Measurements from ENCODE around the gene RAB13. TPM values are rescaled to one million over a fixed set of nuclear protein-coding genes. Genes with fewer than 3 reads are reported as not detected.

Gene RAB13
- total RNA-seq, 1 donor from 2014 or later: 22.0 TPM

DNA sequence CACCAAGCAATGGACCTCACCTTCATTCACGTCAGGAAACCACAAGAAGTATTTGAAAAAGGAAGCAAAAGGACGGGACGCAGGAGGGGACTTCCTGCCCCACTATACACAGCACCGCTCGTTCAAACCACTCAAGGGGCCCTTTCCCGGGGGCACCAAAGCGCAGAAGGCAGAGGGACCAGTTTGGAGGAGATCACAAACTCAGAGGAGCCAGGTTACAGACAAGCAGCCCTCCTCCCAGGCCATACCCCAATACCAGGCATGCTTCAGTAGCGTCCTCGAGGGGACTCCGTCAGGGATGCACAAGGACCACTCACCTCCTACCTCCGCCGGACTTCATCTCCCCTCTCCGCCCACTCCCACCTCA is 28.4 kb downstream of the RAB13 start:
- no peak for DNase-seq (ENCODE audit: low read depth)

DNA sequence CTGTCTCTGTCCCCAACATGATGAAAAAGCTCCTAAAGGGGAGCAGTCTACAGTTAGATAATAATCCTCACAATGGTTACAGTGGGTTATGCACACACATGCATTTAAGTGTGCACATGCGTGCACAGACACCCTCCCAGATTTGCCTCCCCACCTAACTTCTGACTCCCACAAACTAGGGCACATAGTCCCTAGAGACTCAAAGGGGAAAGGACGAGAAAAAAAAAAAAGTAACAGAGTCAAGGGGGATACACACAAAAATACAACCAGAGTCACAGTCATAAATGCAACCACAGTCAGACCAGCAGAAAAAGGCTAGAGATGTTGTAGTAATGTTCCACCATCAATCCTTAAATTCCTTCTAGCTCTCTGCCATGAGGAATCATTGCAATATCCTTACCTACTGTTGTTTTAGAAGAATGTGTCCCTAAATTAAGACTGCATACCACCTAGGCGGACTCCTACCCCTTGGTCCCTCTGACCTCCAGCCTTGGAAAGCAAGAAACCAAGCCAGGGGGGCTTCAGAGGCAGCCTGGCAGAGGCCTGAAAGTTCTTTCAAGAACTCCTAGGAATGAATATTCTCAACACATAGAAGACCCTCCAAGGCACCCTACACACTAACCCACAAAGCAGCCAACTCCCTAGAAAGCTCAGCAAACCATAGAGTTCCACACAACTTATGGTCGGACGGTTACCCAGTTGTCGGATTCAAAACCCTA is 29.0 kb downstream of the RAB13 start:
- no peak for DNase-seq (ENCODE audit: low read depth)

DNA sequence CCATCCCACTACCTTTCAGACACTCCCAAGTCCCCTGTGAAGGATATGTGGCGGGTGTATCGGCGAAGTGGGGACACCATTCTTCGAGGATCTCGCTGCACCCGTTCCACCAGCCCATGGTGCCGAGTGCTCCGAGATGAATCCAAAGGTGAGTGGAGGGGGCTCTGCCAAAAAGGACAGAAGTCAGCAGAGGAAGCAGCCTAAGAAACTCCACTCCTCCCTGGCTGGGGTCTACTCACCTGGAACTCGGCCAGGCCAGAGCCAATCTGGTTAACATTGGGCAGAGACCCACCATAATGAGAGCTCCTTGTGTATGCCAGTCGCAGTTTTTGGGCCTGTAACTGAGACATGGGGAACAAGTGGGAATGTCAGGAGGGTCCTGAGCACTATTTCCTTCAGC is 31.3 kb downstream of the RAB13 start:
- no peak for DNase-seq (ENCODE audit: low read depth)

DNA sequence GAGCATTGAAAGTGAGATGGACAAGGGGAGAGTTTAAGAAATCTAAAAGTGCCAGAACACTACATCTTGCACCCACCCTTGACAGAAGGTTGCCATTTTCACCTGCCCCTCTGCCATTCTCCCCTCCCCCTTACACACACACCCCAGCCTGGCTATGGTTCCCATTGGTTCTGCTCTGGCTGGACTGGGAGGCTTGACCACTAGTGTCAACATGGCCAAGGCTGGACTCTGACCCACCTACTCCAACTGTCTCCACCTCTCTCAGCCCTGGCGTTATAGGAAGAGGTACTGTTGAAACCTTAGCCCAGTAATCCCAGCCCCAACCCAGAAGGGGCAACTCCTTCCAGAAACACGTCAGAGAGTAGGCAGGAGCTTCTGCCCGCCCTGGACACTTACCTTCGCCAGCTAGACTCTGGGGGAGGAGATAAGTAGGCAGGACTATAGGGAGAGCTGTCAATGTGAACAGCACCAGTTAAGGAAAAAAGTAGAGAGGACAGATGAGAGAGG is 32.2 kb downstream of the RAB13 start:
- DNase-seq (ENCODE audit: low read depth): no peak

DNA sequence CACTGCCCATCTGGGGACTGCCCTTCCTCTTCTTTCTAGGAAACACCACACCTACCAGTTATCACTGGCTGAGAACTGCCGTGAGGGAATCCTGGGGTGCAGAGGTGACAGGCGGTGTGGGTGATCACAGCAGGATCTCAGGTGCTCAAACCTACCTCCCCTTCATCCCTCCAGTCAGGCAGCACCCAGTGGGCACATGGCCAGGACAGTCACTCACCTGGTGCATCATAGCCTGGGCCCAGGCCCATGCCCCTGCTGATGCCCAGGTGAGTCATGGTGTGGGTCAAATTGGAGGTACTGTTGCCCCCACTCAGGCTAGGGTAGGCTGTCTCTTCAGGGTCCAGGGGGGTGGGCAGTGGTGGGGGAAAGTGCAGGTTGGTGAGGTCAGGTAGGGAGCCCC is 34.3 kb downstream of the RAB13 start:
- DNase-seq (ENCODE audit: low read depth): no peak

DNA sequence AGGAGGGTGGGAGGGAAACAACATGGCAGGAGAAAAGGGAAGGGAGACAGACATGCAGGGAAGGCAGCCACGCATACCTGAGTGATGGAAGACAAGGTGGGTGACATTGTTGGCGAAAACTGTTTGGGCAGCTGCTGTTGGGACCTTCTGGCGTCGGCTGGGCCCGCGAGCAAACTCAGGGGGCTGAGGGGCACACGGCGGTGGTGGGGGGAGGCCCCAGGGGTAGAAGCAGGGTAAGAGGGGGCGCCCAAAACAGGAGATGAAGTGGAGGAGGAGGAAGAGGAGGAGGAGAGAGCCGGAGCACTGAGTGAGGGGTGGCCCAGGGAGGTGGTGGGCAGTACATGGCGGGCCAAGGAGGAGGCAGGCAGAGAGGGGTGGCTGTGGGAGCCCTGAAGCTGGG is 35.0 kb downstream of the RAB13 start:
- no peak for DNase-seq (ENCODE audit: low read depth)

DNA sequence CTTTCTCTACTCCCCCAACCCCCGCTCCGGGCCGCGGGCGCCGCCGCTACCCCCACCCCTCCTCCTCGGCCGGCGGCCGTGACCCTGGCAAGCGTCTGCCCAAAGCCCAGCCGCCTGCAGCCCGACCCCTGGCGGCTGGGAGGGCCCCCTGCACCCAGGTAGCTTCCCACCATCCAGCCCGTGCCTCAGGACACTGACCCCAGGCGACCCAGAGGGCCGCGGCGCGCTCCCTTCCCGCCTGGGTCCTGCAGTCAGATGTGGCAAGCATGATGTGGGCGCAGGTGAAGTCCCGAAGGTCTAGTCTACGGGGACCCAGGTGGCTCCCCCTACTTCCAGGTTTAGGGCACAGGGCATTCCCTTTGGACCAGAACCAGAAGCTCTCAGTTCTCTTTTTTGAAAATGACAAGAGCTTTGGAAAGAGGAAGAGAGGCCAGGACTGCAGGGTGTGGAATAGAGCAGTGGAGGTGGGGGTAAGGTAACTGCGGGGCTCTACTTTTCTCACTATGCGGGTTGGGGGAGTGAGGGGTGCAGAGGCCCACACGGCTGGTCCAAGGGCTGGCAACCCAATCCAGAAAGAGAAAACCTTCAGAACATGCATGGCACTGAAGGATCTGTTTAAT is 39.4 kb downstream of the RAB13 start, which contains the start of gene DENND4B:
Gene DENND4B, minus strand, starts transcription at position 97 of the 620 bp plus-strand sequence. CDS start 2,344 bp downstream, outside the sequence.
- DNase-seq (ENCODE audit: low read depth): peak; percentile 84

DNA sequence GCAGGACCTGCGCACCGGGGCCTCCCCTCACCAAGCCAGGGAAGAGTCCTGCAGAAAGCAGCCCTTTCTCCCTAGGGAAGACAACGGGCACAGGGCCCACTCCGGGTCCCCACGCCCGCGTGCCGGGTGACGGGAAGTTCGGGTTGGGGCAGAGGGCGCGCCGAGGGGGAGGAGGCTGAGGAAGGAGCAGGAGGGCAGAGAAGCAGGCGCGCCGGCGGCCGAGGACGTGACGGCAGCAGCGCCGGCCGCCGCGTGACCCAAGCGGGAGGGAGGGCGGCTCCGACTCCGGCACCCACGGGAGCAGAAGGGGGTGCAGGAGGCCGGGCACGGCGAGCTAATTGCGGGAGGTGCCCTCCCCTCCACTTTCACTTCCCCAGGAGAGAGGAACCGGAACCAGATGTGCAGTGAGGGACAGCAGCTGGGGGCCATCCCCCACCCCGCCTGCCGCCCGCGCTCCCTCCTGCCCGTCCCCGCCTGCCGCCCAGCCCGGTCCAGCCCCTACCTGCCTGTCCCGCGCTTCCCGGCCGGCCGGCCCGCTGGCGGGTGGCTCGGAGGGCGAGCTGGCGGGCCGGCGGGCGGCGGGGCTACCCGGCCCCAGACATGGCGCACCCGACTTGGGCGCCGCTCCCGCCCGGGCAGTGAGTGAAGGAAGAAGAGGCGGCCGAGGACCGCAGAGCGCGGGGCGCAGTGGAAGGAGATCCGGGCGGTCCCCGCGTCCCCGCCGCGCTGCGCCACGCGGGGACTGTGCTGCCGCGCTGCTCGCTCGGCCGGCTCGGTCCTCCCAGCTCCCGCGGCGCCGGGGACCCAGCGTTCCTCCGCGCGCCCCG is 40.1 kb downstream of the RAB13 start:
- DNase-seq (ENCODE audit: low read depth): peak; percentile 65

DNA sequence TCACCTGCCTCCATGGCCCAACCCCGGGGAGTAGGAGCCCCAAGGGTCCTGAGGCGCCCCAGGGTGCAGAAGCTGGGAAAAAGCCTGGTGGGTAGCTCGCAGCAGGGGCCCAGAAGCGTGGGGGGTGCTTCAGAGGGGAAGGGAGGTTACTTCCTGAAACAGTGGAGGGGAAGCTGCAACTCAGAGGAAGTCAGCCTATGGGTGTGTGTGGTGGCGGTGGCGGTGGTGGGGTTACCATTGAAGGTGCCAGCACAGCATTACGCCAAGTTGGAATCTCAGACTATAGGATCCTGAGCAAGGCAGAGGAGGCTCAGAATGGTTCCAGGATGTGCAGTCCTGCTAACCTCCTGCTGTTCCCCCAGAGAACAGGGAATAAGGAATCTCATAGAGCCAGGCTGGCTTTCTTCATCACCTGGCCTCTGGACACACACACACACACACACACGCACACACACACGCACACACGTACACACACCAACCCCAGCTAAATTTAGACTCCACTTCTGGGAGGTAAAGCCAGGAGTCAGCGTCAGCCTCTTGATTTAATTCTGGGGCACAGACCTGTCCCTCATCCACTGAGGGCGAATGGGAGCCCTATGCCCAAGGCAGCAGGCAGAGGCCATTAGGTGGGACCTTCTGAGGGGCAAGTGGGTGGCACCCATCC is 40.9 kb downstream of the RAB13 start:
- peak; percentile 71 for DNase-seq (ENCODE audit: low read depth)

DNA sequence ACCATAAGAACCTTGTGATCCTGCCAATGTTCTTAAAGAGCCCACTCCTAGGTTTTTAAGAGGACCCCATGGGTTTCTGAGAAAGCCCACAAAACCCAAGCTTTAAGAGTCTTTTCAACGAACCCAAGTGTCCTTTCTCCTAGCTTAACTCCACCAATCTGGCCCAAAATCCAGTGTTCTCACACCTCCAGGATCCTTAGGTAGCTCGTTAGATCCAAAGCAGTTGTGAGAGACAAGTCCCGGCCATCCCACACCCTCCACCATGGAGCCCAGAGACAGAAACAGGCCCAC is 41.4 kb downstream of the RAB13 start:
- no peak for DNase-seq (ENCODE audit: low read depth)

DNA sequence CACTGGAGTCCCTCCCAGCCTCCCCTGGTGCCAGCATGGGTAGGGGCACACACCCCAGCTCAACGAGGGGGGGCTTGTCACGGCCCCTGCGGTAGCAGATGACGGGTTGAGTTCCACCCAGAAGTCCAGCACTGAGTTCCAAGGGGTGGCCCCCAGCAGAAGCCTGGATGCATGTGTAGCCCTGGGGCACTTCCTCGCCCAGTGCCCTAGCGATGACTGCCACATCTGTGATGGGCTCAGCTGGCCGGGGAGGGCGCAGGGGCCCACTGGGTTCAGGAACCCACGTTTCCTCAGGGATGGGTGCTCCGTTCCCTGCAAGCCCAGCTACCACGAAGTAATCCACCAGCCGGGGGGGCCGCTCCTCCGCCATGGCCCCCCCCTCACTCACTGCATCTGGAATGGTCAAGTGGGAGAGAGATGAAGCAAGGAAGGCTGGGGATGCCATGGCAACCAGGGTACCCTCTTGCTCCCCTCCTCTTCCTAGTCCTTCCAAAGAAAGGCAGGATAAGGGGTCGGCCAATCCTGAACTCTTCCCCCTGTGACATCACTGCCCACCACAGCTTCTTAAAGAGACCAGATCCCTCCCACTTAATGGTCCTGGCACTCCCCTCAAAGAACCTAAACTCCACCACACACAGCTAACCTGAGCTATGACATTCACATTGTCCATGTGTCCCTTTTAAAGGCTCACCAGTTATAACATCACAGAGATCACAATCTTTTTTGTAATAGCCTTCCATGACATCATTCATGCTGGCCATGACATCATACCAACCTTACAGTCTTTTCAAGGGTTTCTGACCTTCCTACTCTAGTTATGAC is 41.9 kb downstream of the RAB13 start:
- no peak for DNase-seq (ENCODE audit: low read depth)

DNA sequence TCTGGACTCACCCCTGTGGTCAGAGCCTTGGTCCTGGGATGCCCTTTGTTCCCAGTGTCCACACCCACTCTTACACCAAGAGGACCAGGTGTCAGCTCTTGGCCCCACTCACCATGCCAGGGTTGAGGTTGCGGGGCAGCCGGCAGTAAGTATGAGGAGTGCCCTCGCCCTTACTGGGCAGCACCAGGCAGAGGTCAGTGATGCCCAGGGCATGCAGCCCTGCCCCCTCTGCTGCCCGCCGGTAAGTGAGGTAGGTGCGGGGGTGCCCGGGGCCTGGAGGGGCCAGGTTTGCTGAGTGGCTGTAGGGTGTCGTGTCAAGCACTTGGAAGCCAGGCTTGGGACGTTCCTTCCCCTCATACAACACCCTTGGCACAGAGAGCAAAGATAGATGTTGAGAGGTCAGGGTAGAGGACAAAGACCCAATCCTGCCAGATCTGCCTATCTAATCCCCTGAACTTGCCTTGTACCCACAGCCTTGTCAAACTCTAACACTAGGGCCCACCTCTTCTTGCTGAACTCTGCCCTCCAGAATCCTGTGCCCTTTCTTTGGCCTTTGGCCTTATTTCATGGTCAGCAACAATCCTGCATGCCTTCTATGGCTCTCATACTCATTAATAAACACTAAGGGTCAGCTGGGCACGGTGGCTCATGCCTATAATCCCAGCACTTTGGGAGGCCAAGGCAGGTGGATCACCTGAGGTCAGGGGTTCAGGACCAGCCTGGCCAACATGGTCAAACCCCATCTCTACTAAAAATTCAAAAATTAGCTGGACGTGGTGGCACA is 43.2 kb downstream of the RAB13 start:
- no peak for DNase-seq (ENCODE audit: low read depth)

DNA sequence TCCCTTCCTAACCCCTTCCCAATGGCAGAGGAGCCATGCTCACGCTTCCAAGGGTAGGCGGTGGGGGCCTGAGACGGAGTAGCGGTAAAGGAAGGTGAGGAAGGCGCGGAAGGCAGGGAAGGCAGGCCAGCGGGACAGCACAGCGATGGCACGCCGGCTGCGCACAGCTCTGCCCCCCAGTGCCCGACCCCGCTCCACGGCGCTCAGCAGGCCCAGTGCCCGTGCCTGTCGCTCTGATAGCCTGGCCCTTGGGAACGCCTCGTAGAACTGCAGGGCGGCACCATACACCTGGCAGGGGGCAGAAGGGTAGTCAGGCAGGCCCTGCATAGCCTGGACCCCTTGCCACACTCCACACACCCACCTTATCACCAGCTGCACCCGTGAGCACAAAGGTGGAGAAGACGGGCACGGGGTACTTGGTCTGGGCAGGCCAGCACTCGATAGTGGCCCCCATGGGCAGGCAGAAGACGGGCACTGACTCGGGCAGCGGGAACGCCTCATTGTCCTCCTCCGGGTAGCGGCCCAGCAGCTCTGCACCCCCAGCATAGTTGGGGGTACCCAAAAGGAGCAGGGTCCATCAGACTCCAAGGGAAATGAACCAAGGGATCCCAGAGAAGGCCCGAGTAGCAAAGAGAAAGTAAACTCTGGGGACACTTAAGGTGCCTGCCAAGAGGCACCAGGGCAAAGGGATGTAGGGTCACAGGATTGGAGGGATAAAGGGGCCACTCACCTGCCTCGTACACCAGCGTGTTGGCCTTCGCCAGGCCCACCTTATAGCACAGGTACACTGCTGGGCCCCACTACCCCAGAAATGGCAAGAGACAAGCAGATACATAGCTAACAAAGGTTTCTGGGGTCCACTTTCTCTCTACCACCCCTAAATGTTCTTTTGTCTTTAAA is 44.1 kb downstream of the RAB13 start:
- no peak for DNase-seq (ENCODE audit: low read depth)

DNA sequence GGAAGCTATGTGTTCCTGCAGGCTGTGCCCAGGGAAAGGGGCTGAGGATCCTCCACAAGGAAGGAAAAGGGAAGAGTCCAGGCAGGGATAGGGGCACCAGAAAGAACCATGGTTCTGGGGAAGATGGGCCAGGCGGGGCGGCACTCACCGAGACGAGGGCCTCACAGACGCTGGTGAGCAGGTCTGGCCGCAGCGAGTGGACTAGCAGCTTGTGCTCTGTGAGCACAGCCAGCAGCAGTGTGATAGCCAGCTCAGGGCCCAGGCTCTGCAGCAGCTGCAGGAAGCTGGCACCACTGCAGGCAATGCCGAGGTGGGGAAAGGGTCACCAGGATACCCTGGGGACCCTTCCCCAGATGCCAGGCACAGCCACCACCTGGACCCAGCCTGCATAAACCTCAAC is 45.4 kb downstream of the RAB13 start:
- DNase-seq (ENCODE audit: low read depth): no peak

DNA sequence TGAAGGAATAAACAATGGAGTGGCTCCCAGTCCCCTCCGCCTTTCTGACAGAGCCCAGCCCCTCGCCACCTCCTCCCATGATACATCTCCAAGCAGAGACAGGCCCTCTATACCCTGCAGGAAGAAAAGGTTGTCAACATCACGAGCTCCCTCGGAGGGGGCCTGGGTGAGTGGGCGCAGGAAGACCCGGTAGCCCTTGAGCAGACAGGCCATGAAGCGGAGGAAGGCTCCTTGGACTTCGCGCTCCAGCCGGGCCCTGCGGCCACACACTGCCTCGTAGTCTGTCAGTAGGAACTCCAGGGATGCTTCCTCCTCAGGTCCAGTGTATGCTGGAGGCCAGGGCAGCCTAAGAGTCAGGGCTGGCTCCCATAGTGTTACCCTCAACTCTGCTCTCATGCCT is 46.7 kb downstream of the RAB13 start:
- DNase-seq (ENCODE audit: low read depth): no peak

DNA sequence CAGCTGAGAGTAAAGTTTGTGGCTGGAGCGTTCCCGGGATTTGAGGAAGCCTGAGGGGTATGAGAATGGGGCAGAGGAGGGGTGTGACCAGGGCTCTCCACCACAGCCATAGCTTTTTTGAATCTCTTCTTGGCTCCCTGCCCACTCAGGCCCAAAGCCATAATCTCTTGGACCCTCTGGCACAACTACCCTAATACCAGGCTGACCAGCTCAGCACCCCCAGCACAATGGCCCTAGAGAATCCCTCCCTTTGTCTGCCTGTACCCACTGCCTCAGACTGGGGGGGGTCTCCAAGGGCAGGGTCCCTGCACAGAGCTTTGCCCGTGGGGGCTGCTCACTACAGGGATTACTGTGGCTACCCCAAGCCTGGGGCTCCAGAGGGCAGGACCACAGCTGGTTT is 47.1 kb downstream of the RAB13 start:
- no peak for DNase-seq (ENCODE audit: low read depth)

DNA sequence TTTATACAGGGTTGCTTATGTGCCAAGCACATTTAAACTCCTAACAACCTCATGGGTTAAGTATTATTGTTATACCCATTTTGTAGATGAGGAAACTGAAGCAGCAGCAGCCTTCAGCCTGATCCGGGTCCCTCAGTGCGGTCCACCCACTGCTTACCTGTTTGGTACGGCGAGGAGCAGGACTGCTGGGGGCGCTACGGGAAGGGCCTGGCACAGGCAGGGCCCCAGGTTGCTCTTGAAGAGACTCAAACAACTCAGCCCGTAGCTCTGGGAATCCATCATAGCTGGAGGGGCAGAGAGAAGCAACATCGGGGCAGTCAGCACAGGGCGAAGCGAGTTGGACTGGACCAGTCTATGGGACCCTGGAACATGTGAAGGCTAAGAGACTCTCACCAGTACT is 48.8 kb downstream of the RAB13 start:
- no peak for DNase-seq (ENCODE audit: low read depth)

DNA sequence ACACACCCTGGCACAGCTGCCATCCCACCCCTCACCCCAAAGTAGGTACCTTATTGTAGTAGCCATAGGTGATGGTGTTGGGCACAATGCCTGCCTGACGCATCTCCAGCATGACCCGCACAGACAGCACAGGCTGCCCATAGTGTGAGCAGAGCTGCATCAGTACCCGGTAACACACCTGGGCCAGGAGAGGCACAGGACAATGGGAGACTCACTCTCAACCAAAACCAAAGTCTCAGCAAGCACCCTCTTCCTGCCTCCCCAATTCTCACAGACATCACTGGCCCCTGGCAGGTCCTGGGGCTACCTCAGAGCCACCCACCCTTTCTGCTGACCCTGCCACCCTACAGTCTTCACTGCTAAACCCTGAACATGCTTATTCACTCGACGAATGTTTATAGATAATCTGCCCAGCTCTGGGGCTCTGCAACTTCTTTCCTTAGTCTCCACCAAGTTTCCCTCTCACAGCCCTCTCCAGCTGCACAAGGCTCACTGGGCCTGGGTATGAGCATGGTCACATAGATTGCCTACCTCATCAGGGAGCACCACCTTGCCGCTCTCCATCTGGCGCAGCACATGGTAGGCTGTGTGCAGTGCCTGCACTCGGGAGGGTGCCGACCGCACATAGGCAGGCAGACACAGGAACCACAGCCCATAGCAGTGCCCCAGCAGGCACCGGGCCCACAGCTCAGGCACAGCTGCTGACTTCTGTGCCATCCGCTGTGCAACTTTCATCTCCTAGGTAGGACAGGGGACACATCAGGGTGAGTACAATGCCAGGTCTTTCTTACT is 49.9 kb downstream of the RAB13 start:
- DNase-seq (ENCODE audit: low read depth): no peak
